Posterior cingulate gyrus (tissue), 11 donors: ENCODE data around the gene SLC44A4.
"Not testable (repeated sequence)": the region's sequence is repeated elsewhere in the genome, so short reads cannot be mapped to it uniquely, and the experiment has no call there.

Experiments
- DNase-seq, 10 donors: peaks; one replicate each; pipeline versions ENCODE4 v3.0.0 to v3.0.0-alpha.2; 2020 to 2021; ENCODE audit warnings: mixed read lengths in 3 of 10
- intact Hi-C: fragments of 100-400 bp; cut with DNase I; formaldehyde crosslinking; loops from one replicate; pipeline ENCODE4 v1.15.1; 2023

Gene SLC44A4

DNA sequence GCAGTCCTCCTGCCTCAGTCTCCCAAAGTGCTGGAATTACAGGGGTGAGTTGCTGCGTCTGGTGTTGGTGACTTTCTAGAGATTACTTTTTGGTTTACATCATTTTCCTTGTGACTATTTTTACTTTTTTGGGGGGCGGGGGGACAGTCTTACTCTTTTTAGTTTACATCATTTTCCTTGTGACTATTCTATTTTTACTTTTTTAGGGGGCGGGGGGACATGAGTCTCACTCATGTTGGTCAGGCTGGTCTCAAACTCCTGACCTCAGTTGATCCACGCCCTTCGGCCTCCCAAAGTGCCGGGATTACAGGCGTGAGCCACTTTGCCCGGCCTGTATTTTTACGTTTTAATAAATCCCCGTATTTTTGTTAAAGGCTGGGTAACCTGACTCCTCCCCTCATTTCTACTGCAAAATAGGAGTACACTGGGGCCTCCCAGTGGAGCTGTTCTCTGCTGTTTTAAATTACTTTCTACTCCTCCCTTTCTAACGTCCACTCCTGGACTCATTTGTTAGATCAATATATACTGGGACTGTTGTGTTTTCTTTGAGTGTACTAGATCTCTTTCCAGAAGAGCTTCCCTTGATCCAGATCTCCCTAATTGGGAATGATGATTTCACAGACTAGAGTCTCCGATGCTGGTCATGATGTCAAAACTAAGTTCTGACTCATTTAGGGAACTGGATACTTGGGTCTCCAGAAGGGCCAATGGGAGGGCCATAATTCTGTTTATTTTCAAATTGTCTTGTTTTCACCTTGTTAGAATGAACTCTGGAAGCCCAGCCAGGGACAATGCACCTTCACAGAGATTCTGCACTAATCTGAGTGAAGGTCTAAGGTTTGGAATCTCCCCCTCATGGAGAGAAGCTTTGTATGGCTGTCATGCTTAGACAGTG, 42.1 kb downstream of the SLC44A4 start:
- DNase-seq: peak in 1 of 10 donors; percentile 44
- intact Hi-C loops: no loop called here

DNA sequence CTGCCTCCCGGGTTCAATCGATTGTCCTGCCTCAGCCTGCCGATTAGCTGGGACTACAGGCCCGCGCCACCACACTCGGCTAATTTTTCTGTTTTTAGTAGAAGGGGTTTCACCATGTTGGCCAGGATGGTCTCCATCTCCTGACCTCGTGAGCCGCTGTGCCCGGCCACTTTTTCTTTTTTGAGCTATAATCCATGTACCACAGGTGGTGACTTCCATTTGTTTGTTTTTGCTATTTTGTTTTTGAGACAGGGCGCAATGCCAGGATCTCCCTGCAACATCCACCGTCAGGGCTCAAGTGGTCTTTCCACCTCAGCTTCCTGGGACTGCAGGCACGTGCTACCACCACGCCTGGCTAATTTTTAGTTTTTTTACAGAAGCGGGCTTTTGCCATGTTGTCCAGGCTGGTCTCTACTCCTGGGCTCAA, 42.7 kb downstream of the SLC44A4 start:
- intact Hi-C loops: no loop called here
- DNase-seq: peak in 1 of 10 donors; percentile 24

DNA sequence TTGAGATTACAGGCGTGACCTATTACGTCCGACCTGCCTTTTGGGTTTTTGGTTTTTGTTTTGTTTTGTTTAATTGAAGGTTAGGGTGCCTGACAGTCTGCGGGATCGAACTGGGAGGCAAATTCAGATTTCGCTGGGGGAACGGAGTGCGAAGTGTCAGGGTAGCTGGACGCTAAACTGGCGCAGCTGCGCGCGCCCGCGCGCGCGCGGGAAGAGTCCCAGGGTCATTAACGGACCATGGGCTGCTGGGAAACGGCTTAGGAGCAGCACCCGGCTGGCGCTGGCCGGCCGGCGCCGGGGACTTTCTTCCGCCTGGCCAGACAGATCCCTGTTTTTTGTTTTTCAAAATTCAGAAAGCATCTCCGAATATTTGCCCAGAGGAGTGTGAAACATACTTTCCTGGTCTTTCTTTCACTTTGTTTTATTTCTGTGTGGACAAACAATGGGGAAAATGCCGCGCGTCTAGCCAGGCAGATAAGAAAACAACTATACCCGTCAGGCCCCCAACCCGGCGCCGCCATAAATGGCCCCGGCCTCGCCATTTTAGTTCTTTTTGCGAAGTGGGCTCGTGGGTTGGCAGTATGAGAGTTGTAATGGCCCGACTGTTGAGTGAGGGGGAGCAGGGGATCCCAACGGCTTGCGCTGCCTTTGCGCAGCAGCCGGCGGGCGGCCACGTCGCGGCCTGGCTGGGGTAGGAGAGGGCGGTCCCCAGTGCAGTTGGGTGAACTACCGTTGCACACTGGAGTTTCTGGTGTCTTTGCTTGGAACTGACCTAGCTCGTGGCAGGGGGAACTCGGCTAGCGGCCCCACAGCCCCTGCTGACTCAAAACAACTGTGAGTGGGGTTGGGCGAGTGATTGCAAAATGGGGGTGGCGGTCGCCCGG, 44.2 kb downstream of the SLC44A4 start:
- peak; percentile 78 to 97 (median 84) for DNase-seq
- intact Hi-C loops: loop anchor here (2.0 to 5.0 kb wide), 3 partner anchors 37 to 154 kb away; partner anchors contain the start of genes DDAH2, LY6G5C and VARS1

DNA sequence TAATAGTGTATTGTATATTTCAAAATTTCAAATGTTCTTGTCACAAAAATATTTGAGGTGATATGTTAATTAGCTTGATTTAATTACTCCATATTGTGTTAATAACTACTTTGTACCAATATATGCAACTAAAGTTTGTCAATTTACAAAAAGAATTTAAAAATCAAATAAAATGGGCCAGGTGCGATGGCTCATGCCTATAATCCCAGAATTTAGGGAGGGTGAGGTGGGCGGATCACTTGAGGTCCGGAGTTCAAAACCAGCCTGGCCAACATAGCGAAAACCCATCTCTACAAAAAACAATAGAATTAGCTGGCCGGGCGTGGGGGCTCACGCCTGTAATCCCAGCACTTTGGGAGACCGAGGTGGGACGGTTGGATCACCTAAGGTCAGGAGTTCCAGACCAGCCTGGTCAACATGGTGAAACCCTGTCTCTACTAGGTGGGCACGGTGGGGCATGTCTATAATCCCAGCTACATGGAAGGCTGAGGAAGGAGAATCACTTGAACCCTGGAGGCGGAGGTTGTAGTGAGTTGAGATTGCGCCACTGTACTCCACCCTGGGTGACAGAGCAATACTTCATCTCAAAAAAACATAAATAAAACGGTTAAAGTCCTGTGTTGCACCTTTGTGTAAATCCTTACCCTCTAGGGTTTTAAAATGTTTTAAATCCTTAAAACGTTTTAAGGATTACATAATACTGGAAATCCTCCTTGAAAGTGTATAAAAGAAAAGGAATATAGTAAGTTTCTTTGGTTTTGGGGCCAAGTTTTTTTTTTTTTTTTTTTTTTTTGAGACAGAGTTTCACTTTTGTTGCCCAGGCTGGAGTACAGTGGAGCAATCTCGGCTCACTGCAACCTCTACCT, 47.2 kb downstream of the SLC44A4 start:
- peak in 1 of 10 donors; percentile 25 for DNase-seq
- intact Hi-C loops: loop anchor here (5.0 kb wide), 2 partner anchors 34 to 104 kb away; partner anchors contain the start of genes DDAH2 and VARS1

DNA sequence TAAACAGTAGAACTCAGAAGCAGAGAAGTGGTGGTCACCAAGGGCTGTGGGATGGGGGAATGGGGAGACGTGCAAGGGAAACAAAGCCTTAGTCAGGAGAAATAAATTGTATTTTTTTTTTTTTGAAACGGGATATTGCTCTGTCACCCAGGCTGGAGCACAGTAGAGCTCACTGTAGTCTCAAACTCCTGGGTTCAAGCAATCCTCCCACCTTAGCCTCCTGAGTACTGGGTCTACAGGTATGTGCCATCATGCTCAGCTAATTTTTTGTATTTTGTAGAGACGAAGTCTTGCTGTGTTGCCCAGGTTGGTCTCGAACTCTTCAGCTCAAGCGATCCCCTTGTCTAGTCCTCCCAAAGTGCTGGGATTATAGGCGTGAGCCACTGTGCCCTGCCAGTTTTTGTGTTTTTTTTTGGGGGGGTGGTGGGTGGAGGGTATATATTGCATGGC, 47.9 kb downstream of the SLC44A4 start:
- intact Hi-C loops: loop anchor here (5.0 kb wide), 2 partner anchors 34 to 104 kb away; partner anchors contain the start of genes DDAH2 and VARS1
- peak in 1 of 10 donors; percentile 8 for DNase-seq

- DNase-seq: peak in 4 of 10 donors; percentile 47 to 87 (median 58)
- intact Hi-C loops: loop anchor here (5.0 kb wide), 2 partner anchors 32 to 102 kb away; partner anchors contain the start of genes DDAH2 and VARS1
These were observed 49.0 kb downstream of the SLC44A4 start for GRCh38 chr6:31829633-31830283.

DNA sequence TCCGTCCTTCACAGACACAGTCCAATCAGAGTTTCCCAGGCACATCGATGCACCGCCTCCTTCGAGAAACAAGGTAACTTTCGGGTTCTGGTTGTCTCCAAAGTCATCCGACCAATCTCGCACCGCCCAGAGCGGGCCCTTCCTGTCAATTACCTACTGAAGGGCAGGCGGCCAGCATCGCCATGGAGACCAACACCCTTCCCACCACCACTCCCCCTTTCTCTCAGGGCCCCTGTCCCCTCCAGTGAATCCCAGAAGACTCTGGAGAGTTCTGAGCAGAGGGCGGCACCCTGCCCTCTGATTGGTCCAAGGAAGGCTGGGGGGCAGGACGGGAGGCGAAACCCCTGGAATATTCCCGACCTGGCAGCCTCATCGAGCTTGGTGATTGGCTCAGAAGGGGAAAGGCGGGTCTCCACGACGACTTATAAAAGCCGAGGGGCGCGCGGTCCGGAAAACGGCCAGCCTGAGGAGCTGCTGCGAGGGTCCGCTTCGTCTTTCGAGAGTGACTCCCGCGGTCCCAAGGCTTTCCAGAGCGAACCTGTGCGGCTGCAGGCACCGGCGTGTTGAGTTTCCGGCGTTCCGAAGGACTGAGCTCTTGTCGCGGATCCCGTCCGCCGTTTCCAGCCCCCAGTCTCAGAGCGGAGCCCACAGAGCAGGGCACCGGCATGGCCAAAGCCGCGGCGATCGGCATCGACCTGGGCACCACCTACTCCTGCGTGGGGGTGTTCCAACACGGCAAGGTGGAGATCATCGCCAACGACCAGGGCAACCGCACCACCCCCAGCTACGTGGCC, 51.3 kb downstream of the SLC44A4 start, which contains the start of gene HSPA1B:
HSPA1B (plus strand) TSS at position 453 of the 794 bp plus-strand sequence; CDS start at position 666, 213 bp downstream.
- intact Hi-C loops: no loop called here
- DNase-seq: peak; percentile 95 to 100 (median 98)

DNA sequence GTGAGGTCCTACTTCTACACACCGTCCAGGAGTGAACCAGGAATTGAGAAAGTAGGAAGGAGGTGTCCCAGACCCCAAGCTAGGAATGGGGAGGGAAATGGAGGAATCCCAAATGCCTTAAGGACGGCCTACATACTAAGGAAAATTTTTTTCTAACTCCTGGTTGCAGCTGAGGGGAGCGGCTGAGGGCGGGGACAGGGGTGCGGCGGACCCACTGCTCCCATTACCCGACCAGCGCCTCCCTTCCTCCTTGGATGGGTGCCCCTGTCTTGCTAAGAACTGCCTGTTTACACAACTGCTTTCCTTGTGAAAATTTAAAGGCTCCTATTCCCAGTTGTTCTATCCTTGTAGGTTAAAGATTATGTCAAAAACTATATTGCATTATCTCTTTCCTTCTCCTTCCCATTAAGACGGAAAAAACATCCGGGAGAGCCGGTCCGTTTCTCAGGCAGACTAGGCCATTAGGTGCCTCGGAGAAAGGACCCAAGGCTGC, 52.0 kb downstream of the SLC44A4 start:
- intact Hi-C loops: no loop called here
- peak in 7 of 10 donors; percentile 56 to 94 (median 65) for DNase-seq

DNA sequence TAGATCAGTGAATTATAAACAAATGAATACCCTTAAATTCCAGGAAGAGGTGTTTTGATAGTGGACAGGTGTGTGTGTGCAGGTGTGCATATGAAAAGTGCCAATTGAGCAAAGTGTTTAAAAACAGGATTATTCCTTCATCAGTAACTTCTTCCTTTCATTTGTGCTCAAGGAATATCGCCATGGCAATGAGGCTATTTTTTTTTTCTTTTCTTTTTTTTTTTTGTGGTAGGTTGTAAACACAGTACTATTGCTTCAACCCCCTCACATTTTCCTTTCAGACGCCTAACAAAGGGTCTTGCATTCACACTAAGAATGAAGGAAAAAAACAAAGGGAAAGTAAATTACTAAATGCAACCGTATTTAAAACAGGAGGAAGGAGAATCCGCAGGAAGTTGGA, 53.2 kb downstream of the SLC44A4 start:
- intact Hi-C loops: no loop called here

GRCh38 chr6:31823592-31824196, 55.1 kb downstream of the SLC44A4 start:
- intact Hi-C loops: not testable (repeated sequence)
- peak in 2 of 10 donors; percentile 31 to 35 for DNase-seq

More for the DNA sequence above, 53.2 kb downstream of the SLC44A4 start:
- no peak for DNase-seq

GRCh38 chr6:31822036-31822821, 56.6 kb downstream of the SLC44A4 start:
- intact Hi-C loops: no loop called here
- peak in 9 of 10 donors; percentile 53 to 94 (median 71) for DNase-seq

- DNase-seq: peak in 9 of 10 donors; percentile 51 to 94 (median 70)
- intact Hi-C loops: no loop called here
These were observed 57.3 kb downstream of the SLC44A4 start for GRCh38 chr6:31821301-31822035.

GRCh38 chr6:31820399-31820798, 58.4 kb downstream of the SLC44A4 start:
- intact Hi-C loops: not testable (repeated sequence)
- DNase-seq: peak in 1 of 10 donors; percentile 33

- DNase-seq: no peak
- intact Hi-C loops: no loop called here
These were observed 58.9 kb downstream of the SLC44A4 start for GRCh38 chr6:31819871-31820299.

GRCh38 chr6:31817929-31818511, 60.8 kb downstream of the SLC44A4 start:
- intact Hi-C loops: not testable (repeated sequence)

More at GRCh38 chr6:31817929-31818511, 60.8 kb downstream of the SLC44A4 start:
- DNase-seq: peak in 2 of 10 donors; percentile 56 to 63
